ENCODE data around the gene NAALADL2.

Gene NAALADL2

GRCh38 chr3:175001091-175001490 lies 142.0 kb downstream of the NAALADL2 start:
- no peak for DNase-seq

- DNase-seq, result no peak
Measured at GRCh38 chr3:175002732-175003143, 143.6 kb downstream of the NAALADL2 start.

GRCh38 chr3:175003590-175003989 lies 144.5 kb downstream of the NAALADL2 start:
- DNase-seq, result no peak

- no peak for DNase-seq
Measured at GRCh38 chr3:175005193-175005592, 146.1 kb downstream of the NAALADL2 start.

- no peak for DNase-seq
Measured at GRCh38 chr3:175005881-175006280, 146.7 kb downstream of the NAALADL2 start.

- no peak for DNase-seq
Measured at GRCh38 chr3:175007306-175007705, 148.2 kb downstream of the NAALADL2 start.

- no peak for DNase-seq
Measured at GRCh38 chr3:175009295-175009694, 150.2 kb downstream of the NAALADL2 start.

GRCh38 chr3:175015056-175015635 lies 156.0 kb downstream of the NAALADL2 start:
- DNase-seq, result no peak

GRCh38 chr3:175018946-175019727 lies 160.0 kb downstream of the NAALADL2 start:
- DNase-seq, result no peak

GRCh38 chr3:175020101-175020500 lies 161.0 kb downstream of the NAALADL2 start:
- DNase-seq, result no peak

- DNase-seq, result no peak
Measured at GRCh38 chr3:175029828-175030227, 170.7 kb downstream of the NAALADL2 start.

- no peak for DNase-seq
Measured at GRCh38 chr3:175039875-175040274, 180.7 kb downstream of the NAALADL2 start.

- no peak for DNase-seq
Measured at GRCh38 chr3:175041369-175041768, 182.2 kb downstream of the NAALADL2 start.

GRCh38 chr3:175046601-175047000 lies 187.5 kb downstream of the NAALADL2 start:
- DNase-seq, result no peak

GRCh38 chr3:175047786-175048185 lies 188.7 kb downstream of the NAALADL2 start:
- no peak for DNase-seq

GRCh38 chr3:175057401-175057800 lies 198.3 kb downstream of the NAALADL2 start:
- DNase-seq, result no peak

GRCh38 chr3:175059788-175060187 lies 200.7 kb downstream of the NAALADL2 start:
- no peak for DNase-seq

GRCh38 chr3:175065497-175065896 lies 206.4 kb downstream of the NAALADL2 start:
- no peak for DNase-seq

GRCh38 chr3:175066617-175067415 lies 207.7 kb downstream of the NAALADL2 start:
- DNase-seq, result no peak

- no peak for DNase-seq
Measured at GRCh38 chr3:175068587-175068986, 209.5 kb downstream of the NAALADL2 start.

- DNase-seq, result no peak
Measured at GRCh38 chr3:175070946-175071345, 211.8 kb downstream of the NAALADL2 start.

- no peak for DNase-seq
Measured at GRCh38 chr3:175073219-175073905, 214.2 kb downstream of the NAALADL2 start.

- no peak for DNase-seq
Measured at GRCh38 chr3:175075269-175075668, 216.1 kb downstream of the NAALADL2 start.
